Stomach (tissue), 4 donors: ENCODE data around the gene ACOT13.

Experiments
- EP300 ChIP-seq: sonication (generic); formaldehyde crosslinking; IDR thresholded peaks from one replicate; pipeline ENCODE4 v1.6.1; 2017; ENCODE audit warnings: antibody characterized with exemption
- POLR2A ChIP-seq, 4 donors: fragments of 450-650 bp; IDR thresholded peaks; one replicate each; pipeline ENCODE4 v1.6.1; 2016; ENCODE audit warnings: antibody characterized with exemption in 4 of 4, control low read depth in 2 of 4, mild to moderate bottlenecking in 1 of 4, moderate library complexity in 1 of 4
- POLR2AphosphoS5 ChIP-seq, 3 donors: sonication (generic); formaldehyde crosslinking; IDR thresholded peaks; one replicate each; pipeline ENCODE4 v1.6.1; 2016; ENCODE audit warnings: antibody characterized with exemption in 3 of 3
- TF ChIP-seq, protein P1 (sequence below), 7 experiments: fragments of 450-650 bp in 4 of 7; fragments of 200-600 bp in 3 of 7; sonication (generic) in 3 of 7; IDR thresholded peaks; one replicate each; pipeline ENCODE4 v1.5.1; 2016 to 2019; ENCODE audit warnings: antibody characterized with exemption in 7 of 7, control low read depth in 2 of 7, mild to moderate bottlenecking in 1 of 7

DNA sequence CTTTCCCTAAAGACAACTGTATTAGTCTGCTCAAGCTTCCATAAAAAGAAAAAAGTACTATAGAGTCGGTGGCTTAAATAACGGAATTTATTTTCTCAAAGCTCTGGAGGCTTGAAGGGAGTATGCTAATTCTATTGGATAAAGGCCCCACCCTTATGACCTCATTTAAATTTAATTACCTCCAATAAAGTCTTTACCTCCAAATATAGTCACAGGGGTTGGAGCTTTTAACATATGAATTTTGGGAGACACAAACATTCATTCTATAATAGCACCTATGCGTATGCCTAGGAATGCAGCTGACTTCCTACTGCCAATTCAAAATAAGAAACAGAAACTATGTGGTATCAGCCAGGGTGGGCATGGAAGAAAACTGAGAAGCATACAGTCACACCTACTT lies 46.2 kb upstream of the ACOT13 start:
- TF ChIP-seq EP300: no peak
- TF ChIP-seq, protein P1, sequence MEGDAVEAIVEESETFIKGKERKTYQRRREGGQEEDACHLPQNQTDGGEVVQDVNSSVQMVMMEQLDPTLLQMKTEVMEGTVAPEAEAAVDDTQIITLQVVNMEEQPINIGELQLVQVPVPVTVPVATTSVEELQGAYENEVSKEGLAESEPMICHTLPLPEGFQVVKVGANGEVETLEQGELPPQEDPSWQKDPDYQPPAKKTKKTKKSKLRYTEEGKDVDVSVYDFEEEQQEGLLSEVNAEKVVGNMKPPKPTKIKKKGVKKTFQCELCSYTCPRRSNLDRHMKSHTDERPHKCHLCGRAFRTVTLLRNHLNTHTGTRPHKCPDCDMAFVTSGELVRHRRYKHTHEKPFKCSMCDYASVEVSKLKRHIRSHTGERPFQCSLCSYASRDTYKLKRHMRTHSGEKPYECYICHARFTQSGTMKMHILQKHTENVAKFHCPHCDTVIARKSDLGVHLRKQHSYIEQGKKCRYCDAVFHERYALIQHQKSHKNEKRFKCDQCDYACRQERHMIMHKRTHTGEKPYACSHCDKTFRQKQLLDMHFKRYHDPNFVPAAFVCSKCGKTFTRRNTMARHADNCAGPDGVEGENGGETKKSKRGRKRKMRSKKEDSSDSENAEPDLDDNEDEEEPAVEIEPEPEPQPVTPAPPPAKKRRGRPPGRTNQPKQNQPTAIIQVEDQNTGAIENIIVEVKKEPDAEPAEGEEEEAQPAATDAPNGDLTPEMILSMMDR (IDR thresholded peaks at IDR 0.05): no peak
- TF ChIP-seq POLR2A (IDR thresholded peaks at IDR 0.05): no peak
- TF ChIP-seq POLR2AphosphoS5 (IDR thresholded peaks at IDR 0.05): no peak
